ENCODE data around the gene SFMBT1. TPM values are rescaled to one million over a fixed set of nuclear protein-coding genes. Genes with fewer than 3 reads are reported as not detected.

Gene SFMBT1
- total and polyA plus RNA-seq, 8 donors, result 4.9 to 15.8 (median 12.8) TPM

DNA sequence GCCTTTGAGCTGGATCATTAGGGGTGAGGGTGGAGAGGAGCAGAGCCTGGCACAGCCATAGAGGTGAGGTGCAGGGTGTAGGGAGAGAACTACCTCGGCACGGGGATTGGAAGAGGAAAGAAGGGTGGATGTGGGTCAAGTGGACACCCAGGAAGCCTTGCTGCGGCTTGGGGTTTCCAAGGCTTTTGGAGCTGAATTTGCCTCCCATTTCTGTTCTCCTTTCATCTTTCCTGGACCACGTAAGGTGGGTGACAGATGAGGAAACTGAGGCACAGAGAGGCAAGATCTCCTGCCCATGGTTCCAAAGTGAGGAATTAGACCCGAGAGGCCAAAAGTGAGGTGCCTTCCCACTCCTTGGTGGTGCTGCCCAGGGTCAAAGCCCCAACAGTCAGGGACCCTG, 35.4 kb upstream of the SFMBT1 start:
- no peaks in the 10 kb centered on the region for H3K27me3 ChIP-seq
- DNase-seq (peak in 1 of 6 donors; percentile 30), FAIRE-seq (no peak), ATAC-seq (no peak)
- no peaks in the 10 kb centered on the region for H3K9me3 ChIP-seq
- intact Hi-C loops (cut with DNase I), result no loop called here
- H3K36me3 ChIP-seq, result no peaks in the 10 kb centered on the region
- peaks cover 0 to 3% (median 0%) of the 10 kb centered on the region in 3 donors for H3K4me1 ChIP-seq
- no peak overlapping the region for H3K4me3 ChIP-seq
- 86 to 92% methylated on average over 5 of the region's 5 CpGs for WGBS, 2 donors
- H3K27ac ChIP-seq, result no peak overlapping the region
- TF ChIP-seq, protein P1, sequence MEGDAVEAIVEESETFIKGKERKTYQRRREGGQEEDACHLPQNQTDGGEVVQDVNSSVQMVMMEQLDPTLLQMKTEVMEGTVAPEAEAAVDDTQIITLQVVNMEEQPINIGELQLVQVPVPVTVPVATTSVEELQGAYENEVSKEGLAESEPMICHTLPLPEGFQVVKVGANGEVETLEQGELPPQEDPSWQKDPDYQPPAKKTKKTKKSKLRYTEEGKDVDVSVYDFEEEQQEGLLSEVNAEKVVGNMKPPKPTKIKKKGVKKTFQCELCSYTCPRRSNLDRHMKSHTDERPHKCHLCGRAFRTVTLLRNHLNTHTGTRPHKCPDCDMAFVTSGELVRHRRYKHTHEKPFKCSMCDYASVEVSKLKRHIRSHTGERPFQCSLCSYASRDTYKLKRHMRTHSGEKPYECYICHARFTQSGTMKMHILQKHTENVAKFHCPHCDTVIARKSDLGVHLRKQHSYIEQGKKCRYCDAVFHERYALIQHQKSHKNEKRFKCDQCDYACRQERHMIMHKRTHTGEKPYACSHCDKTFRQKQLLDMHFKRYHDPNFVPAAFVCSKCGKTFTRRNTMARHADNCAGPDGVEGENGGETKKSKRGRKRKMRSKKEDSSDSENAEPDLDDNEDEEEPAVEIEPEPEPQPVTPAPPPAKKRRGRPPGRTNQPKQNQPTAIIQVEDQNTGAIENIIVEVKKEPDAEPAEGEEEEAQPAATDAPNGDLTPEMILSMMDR (IDR thresholded peaks at IDR 0.05), result no peak

DNA sequence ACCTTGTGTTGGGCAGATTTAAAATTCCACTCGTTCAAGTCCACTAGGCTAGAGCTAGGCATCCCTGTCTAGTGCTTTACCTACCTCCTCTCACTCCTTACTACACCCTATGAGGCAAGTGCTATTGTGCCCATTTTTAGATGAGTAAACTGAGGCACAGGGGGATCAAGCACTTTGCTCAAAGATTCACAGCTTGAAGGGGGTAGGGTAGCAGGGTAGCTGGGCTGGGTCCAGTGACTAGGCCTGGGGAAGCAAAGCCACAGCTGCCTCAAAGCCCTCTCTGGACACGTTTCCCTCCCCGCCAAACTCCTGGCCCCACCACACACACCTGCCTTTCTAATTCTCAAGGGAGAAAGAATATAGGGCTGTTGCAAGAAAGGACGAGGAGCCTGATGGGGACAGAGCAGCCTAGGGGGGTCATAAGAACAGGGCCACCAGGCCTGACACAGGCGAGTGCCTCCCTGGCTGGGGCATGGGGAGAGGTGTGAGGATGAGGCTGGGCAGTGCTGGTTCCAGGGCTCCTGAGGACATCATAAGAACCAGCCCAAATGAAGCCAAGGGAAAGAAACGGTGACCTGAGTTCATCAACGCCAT, 34.8 kb upstream of the SFMBT1 start:
- no peak overlapping the region for H3K27ac ChIP-seq
- intact Hi-C loops (cut with DNase I), result no loop called here
- no peak overlapping the region for H3K4me3 ChIP-seq
- ATAC-seq, result no peak
- 80 to 82% methylated on average over 7 of the region's 7 CpGs for WGBS, 2 donors
- H3K9me3 ChIP-seq, result no peaks in the 10 kb centered on the region
- H3K4me1 ChIP-seq, result peaks cover 0 to 3% (median 0%) of the 10 kb centered on the region in 3 donors
- H3K27me3 ChIP-seq, result no peaks in the 10 kb centered on the region
- peak in 1 of 6 donors; percentile 45 for DNase-seq
- TF ChIP-seq, protein P1 (IDR thresholded peaks at IDR 0.05), result no peak
- FAIRE-seq, result no peak
- no peaks in the 10 kb centered on the region for H3K36me3 ChIP-seq

DNA sequence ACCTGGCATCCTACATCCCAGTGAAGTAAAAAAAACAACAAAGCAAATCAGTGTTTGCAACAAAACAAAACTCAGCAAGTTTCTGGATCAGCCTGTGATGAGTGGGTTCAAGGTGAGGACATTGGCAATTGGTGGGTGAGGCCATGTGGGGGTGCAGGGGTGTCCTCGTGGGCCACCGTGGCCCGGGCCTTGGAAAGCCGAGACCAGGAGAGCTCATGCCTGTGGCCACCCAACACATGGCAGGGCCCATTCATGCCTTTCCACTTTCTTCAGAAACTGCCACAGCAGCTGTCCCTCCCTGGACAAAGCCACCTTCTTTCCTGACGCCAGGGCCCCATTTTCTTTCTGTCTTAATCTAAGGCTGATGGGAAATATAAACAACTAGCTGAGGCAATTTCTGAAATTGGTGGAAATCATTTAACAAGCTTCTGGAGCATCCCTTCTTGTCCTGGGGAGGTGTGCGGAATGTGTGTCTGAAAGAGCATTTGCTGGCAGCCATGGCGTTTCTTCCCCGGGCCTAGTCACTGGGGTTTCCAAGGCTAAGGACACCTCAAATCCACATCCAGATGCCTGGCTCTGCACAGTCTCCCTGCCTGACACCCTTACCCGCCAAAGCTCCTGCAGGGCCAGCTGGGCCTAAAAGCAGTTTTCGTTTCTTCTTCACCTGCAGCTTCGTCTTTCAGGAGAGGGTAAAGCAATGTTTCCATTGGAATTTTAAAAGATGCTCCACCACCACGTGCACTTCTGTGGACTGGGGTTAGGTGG, 34.1 kb upstream of the SFMBT1 start:
- no peaks in the 10 kb centered on the region for H3K27me3 ChIP-seq
- ATAC-seq, result no peak
- WGBS, 2 donors, result 89 to 91% methylated on average over 12 of the region's 12 CpGs
- peak in 1 of 6 donors; percentile 33 for DNase-seq
- intact Hi-C loops (cut with DNase I), result no loop called here
- no peak for FAIRE-seq
- H3K4me1 ChIP-seq, result peaks cover 0 to 3% (median 0%) of the 10 kb centered on the region in 3 donors
- TF ChIP-seq, protein P1 (IDR thresholded peaks at IDR 0.05), result no peak
- H3K4me3 ChIP-seq, result no peak overlapping the region
- H3K27ac ChIP-seq, result no peak overlapping the region
- no peaks in the 10 kb centered on the region for H3K9me3 ChIP-seq
- no peaks in the 10 kb centered on the region for H3K36me3 ChIP-seq

DNA sequence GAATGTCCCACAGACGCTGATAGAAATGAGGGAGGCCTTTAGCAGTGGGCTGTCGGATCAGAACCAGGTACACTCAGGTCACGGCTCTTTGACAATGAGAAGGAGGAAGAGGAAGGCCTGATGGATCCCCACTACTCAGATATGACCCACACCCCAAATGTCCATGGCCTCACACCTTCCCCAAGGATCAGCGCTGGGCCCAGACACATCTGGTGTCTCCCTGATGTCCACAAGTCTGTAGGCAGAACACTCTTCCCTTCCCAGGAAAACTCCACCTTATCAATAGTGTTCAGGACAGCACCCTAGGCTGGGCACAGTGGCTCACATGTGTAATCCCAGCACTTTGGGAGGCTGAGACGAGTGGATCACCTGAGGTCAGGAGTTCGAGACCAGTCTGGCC, 33.3 kb upstream of the SFMBT1 start:
- peak in 1 of 6 donors; percentile 42 for DNase-seq
- Histone ChIP-seq H3K4me3 (no peak overlapping the region), H3K36me3 (no peaks in the 10 kb centered on the region), H3K27ac (no peak overlapping the region), H3K27me3 (no peaks in the 10 kb centered on the region), H3K4me1 (no peaks in the 10 kb centered on the region), H3K9me3 (no peaks in the 10 kb centered on the region)
- TF ChIP-seq, protein P1 (IDR thresholded peaks at IDR 0.05), result no peak
- intact Hi-C loops (cut with DNase I), result no loop called here
- ATAC-seq, result no peak
- no peak for FAIRE-seq
- 91 to 93% methylated on average over 6 of the region's 6 CpGs for WGBS, 2 donors

DNA sequence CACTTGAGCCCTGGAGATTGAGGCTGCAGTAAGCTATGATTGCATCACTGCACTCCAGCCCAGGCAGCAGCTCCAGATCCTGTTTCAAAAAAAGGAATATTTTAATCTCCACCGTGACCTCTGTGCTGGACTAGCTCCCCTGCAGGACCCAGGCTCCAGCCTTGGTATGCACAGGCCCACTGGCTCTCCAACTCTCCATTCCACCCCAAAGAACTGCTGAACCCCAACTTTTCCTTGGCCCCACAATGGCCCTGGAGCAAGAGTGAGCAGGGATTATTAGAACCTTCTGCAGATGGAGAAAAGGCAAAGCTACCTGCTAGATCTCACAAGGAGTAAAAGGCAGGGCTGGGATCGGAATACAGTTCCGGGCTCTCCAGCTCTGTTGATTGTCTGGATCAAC, 32.8 kb upstream of the SFMBT1 start:
- 91 to 94% methylated on average over 3 of the region's 3 CpGs for WGBS, 2 donors
- DNase-seq (peak in 1 of 6 donors; percentile 22), FAIRE-seq (no peak), ATAC-seq (no peak)
- Histone ChIP-seq H3K4me3 (no peak overlapping the region), H3K36me3 (no peaks in the 10 kb centered on the region), H3K27me3 (no peaks in the 10 kb centered on the region), H3K4me1 (no peaks in the 10 kb centered on the region), H3K9me3 (no peaks in the 10 kb centered on the region), H3K27ac (no peak overlapping the region)
- TF ChIP-seq, protein P1 (IDR thresholded peaks at IDR 0.05), result no peak
- intact Hi-C loops (cut with DNase I), result no loop called here
